K562 (cell line): ENCODE measurements around the gene ID2. TPM values are rescaled to one million over a fixed set of nuclear protein-coding genes. Genes with fewer than 3 reads are reported as not detected.
A peak's percentile ranks its signal among the peaks of the same experiment; 100 is the strongest.

Experiments
- ATAC-seq: fragments of 200-7000 bp; cut with Tn5 transposase; 3 replicates; pipeline ENCODE4 v1.9.1; 2020; ENCODE audit warnings: moderate library complexity
- Bru-seq: library from RNA; stranded (reverse); fragments of 400-500 nt; gene quantifications from one replicate; lab custom pipeline; 2021; lab: Mats Ljungman, UMichigan
- BruChase-seq, 2 experiments: library from RNA; stranded (reverse); fragments of 400-500 nt; gene quantifications; one replicate each; lab custom pipeline; 2021; lab: Mats Ljungman, UMichigan
- BruUV-seq: library from RNA; stranded (reverse); fragments of 400-500 nt; replicated peaks from 2 replicates; lab custom pipeline; 2021; lab: Mats Ljungman, UMichigan
- CTCF ChIA-PET: fragments of 300-600 bp; formaldehyde crosslinking; extraction: SDS; loops from one replicate; lab custom pipeline; 2021; ENCODE audit warnings: low intra/inter-chr PET ratio; lab: Yijun Ruan, JAX
- POLR2A ChIA-PET: fragments of 300-600, 350-650 bp; sonication (Branson Sonifier 250); formaldehyde crosslinking; extraction: SDS; loops from one replicate; lab custom pipeline; 2021; ENCODE audit warnings: antibody characterized with exemption, inconsistent platforms; lab: Yijun Ruan, JAX
- DNase-seq, 4 experiments: peaks; one replicate each; pipeline versions ENCODE4 v3.0.0 to v3.0.0-alpha.2; 2011 to 2018; ENCODE audit warnings: low spot score in 3 of 4, mixed read lengths in 3 of 4; ENCODE audit errors: extremely low read depth in 1 of 4
- FAIRE-seq: peaks from 2 replicates; lab custom pipeline; 2011; peaks lifted over from hg19 to GRCh38; lab: Jason Lieb, UNC
- H2AFZ ChIP-seq: 2 replicates; pipeline ENCODE4 v1.6.0; 2011; ENCODE audit warnings: low read depth, low read length, control low read depth, inconsistent platforms
- H3K27ac ChIP-seq: fragments of 200-600 bp; 3 replicates; pipeline ENCODE4 v1.8.0; 2011; ENCODE audit warnings: low read depth, mild to moderate bottlenecking, control low read depth, inconsistent platforms, low read length, moderate library complexity, mixed read lengths; ENCODE audit errors: extremely low read depth
- H3K27me3 ChIP-seq, 2 experiments: fragments of 300-600 bp in 1 of 2; 2 replicates in 1 of 2; 3 replicates in 1 of 2; pipeline versions ENCODE4 v1.6.0 to v1.8.0; 2011; ENCODE audit warnings: inconsistent platforms in 2 of 2, low read length in 2 of 2, mild to moderate bottlenecking in 1 of 2, mixed read lengths in 1 of 2, moderate library complexity in 1 of 2; ENCODE audit not compliant: control insufficient read depth in 2 of 2, insufficient read depth in 2 of 2
- H3K36me3 ChIP-seq: fragments of 300-600 bp; 3 replicates; pipeline ENCODE4 v1.8.0; 2011; ENCODE audit warnings: mild to moderate bottlenecking, low read length, inconsistent platforms; ENCODE audit not compliant: control insufficient read depth, insufficient read depth
- H3K4me1 ChIP-seq, 2 experiments: fragments of 200-600 bp in 1 of 2; replicated peaks in 1 of 2; 2 replicates in 1 of 2; 3 replicates in 1 of 2; pipeline versions ENCODE4 v1.5.1 to v1.8.0; 2011; ENCODE audit warnings: inconsistent platforms in 2 of 2, low read length in 2 of 2, mild to moderate bottlenecking in 1 of 2, mixed read lengths in 1 of 2, moderate library complexity in 1 of 2; ENCODE audit not compliant: control insufficient read depth in 2 of 2, insufficient read depth in 2 of 2
- H3K4me2 ChIP-seq: 2 replicates; pipeline ENCODE4 v1.6.1; 2011; ENCODE audit warnings: low read length, control low read depth, inconsistent platforms, mixed read lengths; ENCODE audit not compliant: insufficient read depth
- H3K4me3 ChIP-seq: fragments of 200-600 bp; sonication (generic), shearing (Covaris generic); 2 replicates; pipeline ENCODE4 v1.5.1; 2016; ENCODE audit warnings: control low read depth, inconsistent platforms
- H3K79me2 ChIP-seq: fragments of 200-600 bp; 3 replicates; pipeline ENCODE4 v1.8.0; 2011; ENCODE audit warnings: low read length, inconsistent platforms; ENCODE audit not compliant: control insufficient read depth, insufficient read depth
- H3K9ac ChIP-seq, 2 experiments: 2 replicates each; pipeline versions ENCODE4 v1.6.0 to v1.6.1; 2011; ENCODE audit warnings: low read depth in 2 of 2, low read length in 2 of 2, control low read depth in 1 of 2, inconsistent platforms in 1 of 2, mild to moderate bottlenecking in 1 of 2, mixed read lengths in 1 of 2; ENCODE audit not compliant: insufficient read depth in 1 of 2
- H3K9me1 ChIP-seq: one replicate; pipeline ENCODE4 v1.6.0; 2011; ENCODE audit warnings: inconsistent platforms, mild to moderate bottlenecking, low read length, moderate library complexity; ENCODE audit not compliant: control insufficient read depth, insufficient read depth
- H3K9me3 ChIP-seq: replicated peaks from 2 replicates; pipeline ENCODE4 v1.5.1; 2011; ENCODE audit warnings: low read depth, low read length, inconsistent platforms; ENCODE audit not compliant: control insufficient read depth, insufficient read depth
- H4K20me1 ChIP-seq: replicated peaks from 2 replicates; pipeline ENCODE4 v1.6.1; 2011; ENCODE audit warnings: low read length, inconsistent platforms, mixed read lengths; ENCODE audit not compliant: control insufficient read depth, insufficient read depth
- RBM15 ChIP-seq: fragments of 200-400 bp; formaldehyde crosslinking; IDR thresholded peaks from 2 replicates; pipeline ENCODE4 v1.6.1; 2018; ENCODE audit warnings: mild to moderate bottlenecking, low read length, moderate library complexity; ENCODE audit not compliant: insufficient read depth
- SETDB1 ChIP-seq: IDR thresholded peaks from one replicate; pipeline ENCODE4 v1.6.1; 2012; ENCODE audit warnings: low read length, control low read depth, inconsistent platforms
- SMAD3 ChIP-seq: fragments of 450-650 bp; formaldehyde crosslinking; conservative IDR thresholded peaks from 2 replicates; pipeline ENCODE4 v1.4.0; 2020; ENCODE audit warnings: mild to moderate bottlenecking
- TAF1 ChIP-seq: IDR thresholded peaks from 2 replicates; pipeline ENCODE4 v1.6.1; 2011; ENCODE audit warnings: mild to moderate bottlenecking, low read length, moderate library complexity; ENCODE audit not compliant: insufficient read depth, control insufficient read depth, severe bottlenecking; ENCODE audit errors: extremely low read depth
- TRIM24 ChIP-seq, 2 experiments: fragments of 450-650 bp; IDR thresholded peaks; 2 replicates each; pipeline ENCODE4 v1.6.1; 2016
- WGBS: fragments of 100-300 bp; shearing (Covaris generic); methylation state at CpG from one replicate; pipeline ENCODE4 v1.1.6; 2016; ENCODE audit warnings: low coverage, mixed read lengths; ENCODE audit not compliant: insufficient coverage; ENCODE audit errors: missing lambda C conversion rate; 5-methylcytosine and 5-hydroxymethylcytosine counted together
- in situ Hi-C: fragments of 300-500 bp; cut with MboI; formaldehyde crosslinking; loops from 4 replicates; pipeline ENCODE4 v1.15.0; 2018; ENCODE audit warnings: inconsistent platforms, mixed read lengths
- intact Hi-C: fragments of 100-400 bp; cut with micrococcal nuclease; formaldehyde crosslinking; loops from 2 replicates; pipeline ENCODE4 v1.14.2; 2022
- long read RNA-seq, 3 experiments: library from polyadenylated mRNA in 2 of 3; library from RNA in 1 of 3; unstranded in 2 of 3; stranded (forward) in 1 of 3; transcript quantifications; one replicate each; pipeline ENCODE4 v2.0.0, GENCODE V29; 2019 to 2022
- polyA minus RNA-seq, 3 experiments: library from RNA; depleted of rRNA, polyadenylated mRNA; stranded (reverse); fragments of >200 nt; gene quantifications; 2 replicates each; pipeline ENCODE4 v1.2.3, GENCODE V29; 2011
- polyA plus RNA-seq, 8 experiments: library from polyadenylated mRNA; depleted of rRNA in 4 of 8; stranded (reverse) in 5 of 8; unstranded in 3 of 8; fragments of >200 nt; fragmentation: Nextera tagmentation in 2 of 8; fragmentation: Illumina TruSeq in 1 of 8; extraction: Ambion mirVana in 2 of 8; extraction: Trizol in 1 of 8; gene quantifications; 2 replicates each; pipeline versions ENCODE4 v1.2.1 to v1.2.3, GENCODE V29; 2011 to 2014; ENCODE audit warnings: inconsistent platforms in 1 of 8, missing spikeins in 1 of 8
- total RNA-seq, 7 experiments: library from RNA; depleted of rRNA in 6 of 7; stranded (reverse); fragments of >200 nt in 6 of 7; fragmentation: Illumina TruSeq in 2 of 7; extraction: Trizol in 2 of 7; gene quantifications; 2 replicates each; pipeline versions ENCODE4 v1.2.1 to v1.2.3, GENCODE V29; 2011 to 2021; ENCODE audit warnings: low replicate concordance in 1 of 7
- TF ChIP-seq, protein P1 (sequence below): sonication (generic); formaldehyde crosslinking; IDR thresholded peaks from 2 replicates; pipeline ENCODE4 v1.8.0; 2022; ENCODE audit warnings: mild to moderate bottlenecking, missing genetic modification reagents
- TF ChIP-seq, protein P2 (sequence below): fragments of 250-450 bp; sonication (Bioruptor Pico); IDR thresholded peaks from 2 replicates; pipeline ENCODE4 v1.6.1; 2021; ENCODE audit warnings: mild to moderate bottlenecking
- TF ChIP-seq, protein P3 (sequence below): fragments of 450-650 bp; formaldehyde crosslinking; IDR thresholded peaks from 2 replicates; pipeline ENCODE4 v1.4.0; 2020; ENCODE audit warnings: mild to moderate bottlenecking
- TF ChIP-seq, protein P4 (sequence below): fragments of 450-650 bp; formaldehyde crosslinking; conservative IDR thresholded peaks from 2 replicates; pipeline ENCODE4 v1.4.0; 2022; ENCODE audit warnings: mild to moderate bottlenecking, missing genetic modification characterization

The ID2 gene, protein sequence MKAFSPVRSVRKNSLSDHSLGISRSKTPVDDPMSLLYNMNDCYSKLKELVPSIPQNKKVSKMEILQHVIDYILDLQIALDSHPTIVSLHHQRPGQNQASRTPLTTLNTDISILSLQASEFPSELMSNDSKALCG
- 13.4 and 28.3 TPM in 2 replicates for total RNA-seq (2011; cell fraction: chromatin; rRNA removed; ENCODE audit: low replicate concordance)
- 27.2 and 33.5 TPM in 2 replicates for total RNA-seq (2011; cell fraction: nucleolus; rRNA removed)
- total RNA-seq (2011; cell fraction: nucleoplasm; rRNA removed): 24.2 and 26.6 TPM in 2 replicates
- 11.3 and 16.6 TPM in 2 replicates for total RNA-seq (2014; rRNA removed)
- 9.3 and 11.0 TPM in 2 replicates for total RNA-seq (2014; rRNA removed; fragmentation: Illumina TruSeq; extraction: Trizol)
- total RNA-seq (2015; rRNA removed; fragmentation: Illumina TruSeq; extraction: Trizol): 6.2 and 8.0 TPM in 2 replicates
- 8.3 and 11.1 TPM in 2 replicates for total RNA-seq (2021)
- 16.7 and 29.0 TPM in 2 replicates for polyA plus RNA-seq (2011; rRNA removed)
- 22.2 and 66.4 TPM in 2 replicates for polyA plus RNA-seq (2011; cell fraction: cytosol; rRNA removed)
- polyA plus RNA-seq (2011; cell fraction: nucleus; rRNA removed): 29.5 and 79.3 TPM in 2 replicates
- polyA plus RNA-seq (2012): 20.6 and 22.3 TPM in 2 replicates
- polyA plus RNA-seq (2014; fragmentation: Illumina TruSeq; extraction: Trizol): 14.9 and 20.5 TPM in 2 replicates
- 10 to 100 TPM; 17.4 to 23.1 TPM for polyA plus RNA-seq (2014; fragmentation: Nextera tagmentation; extraction: Ambion mirVana)
- polyA plus RNA-seq (2014; rRNA removed): 28.8 and 35.7 TPM in 2 replicates
- polyA minus RNA-seq (2011; rRNA and poly(A)+ RNA removed): 8.8 and 21.6 TPM in 2 replicates
- 6.0 and 9.3 TPM in 2 replicates for polyA minus RNA-seq (2011; cell fraction: cytosol; rRNA and poly(A)+ RNA removed)
- polyA minus RNA-seq (2011; cell fraction: nucleus; rRNA and poly(A)+ RNA removed): 38.2 and 39.5 TPM in 2 replicates
- Bru-seq, nascent RNA: percentile 61 among the genes with signal in this experiment
- percentile 63 among the genes with signal in this experiment for BruChase-seq, experiment 1, labeled RNA remaining after a 2-hour chase
- percentile 66 among the genes with signal in this experiment for BruChase-seq, experiment 2, labeled RNA remaining after a 6-hour chase
- long read RNA-seq, experiment 1, transcript ID2-203 (3 exons, 1,362 nt): major isoform, 21 of 27 reads
- long read RNA-seq, experiment 1, partial matches to known transcripts: 3 of 27 reads
- long read RNA-seq, experiment 1, other reads (novel, unspliced or antisense): 3 of 27 reads
- long read RNA-seq, experiment 2, transcript ID2-203 (3 exons, 1,362 nt): major isoform, 13 of 23 reads
- long read RNA-seq, experiment 2, partial matches to known transcripts: 0 of 23 reads
- long read RNA-seq, experiment 2, other reads (novel, unspliced or antisense): 9 of 23 reads
- long read RNA-seq, experiment 3, transcript ID2-203 (3 exons, 1,362 nt): major isoform, 7 of 9 reads
- long read RNA-seq, experiment 3, partial matches to known transcripts: 1 of 9 reads
- long read RNA-seq, experiment 3, other reads (novel, unspliced or antisense): 1 of 9 reads

DNA sequence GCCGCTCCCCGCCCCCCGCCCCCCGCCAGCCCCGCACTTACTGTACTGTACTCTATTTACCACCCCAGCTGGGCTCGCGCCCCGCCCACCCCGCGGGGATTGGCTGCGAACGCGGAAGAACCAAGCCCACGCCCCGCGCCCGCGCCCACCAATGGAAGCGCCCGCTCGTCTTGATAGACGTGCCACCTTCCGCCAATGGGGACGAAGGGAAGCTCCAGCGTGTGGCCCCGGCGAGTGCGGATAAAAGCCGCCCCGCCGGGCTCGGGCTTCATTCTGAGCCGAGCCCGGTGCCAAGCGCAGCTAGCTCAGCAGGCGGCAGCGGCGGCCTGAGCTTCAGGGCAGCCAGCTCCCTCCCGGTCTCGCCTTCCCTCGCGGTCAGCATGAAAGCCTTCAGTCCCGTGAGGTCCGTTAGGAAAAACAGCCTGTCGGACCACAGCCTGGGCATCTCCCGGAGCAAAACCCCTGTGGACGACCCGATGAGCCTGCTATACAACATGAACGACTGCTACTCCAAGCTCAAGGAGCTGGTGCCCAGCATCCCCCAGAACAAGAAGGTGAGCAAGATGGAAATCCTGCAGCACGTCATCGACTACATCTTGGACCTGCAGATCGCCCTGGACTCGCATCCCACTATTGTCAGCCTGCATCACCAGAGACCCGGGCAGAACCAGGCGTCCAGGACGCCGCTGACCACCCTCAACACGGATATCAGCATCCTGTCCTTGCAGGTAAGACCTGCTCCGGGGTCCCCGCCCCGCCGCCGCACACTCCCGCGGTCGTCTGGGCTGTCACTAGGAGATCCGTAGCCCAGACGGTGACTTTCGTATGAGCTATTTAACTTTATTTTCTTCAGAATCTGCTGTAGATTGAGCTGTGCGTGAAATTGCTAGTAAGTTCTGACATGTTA, at the start of gene ID2:
Gene ID2 (plus strand): TSS at position 271 of the 907 bp plus-strand sequence. CDS start 110 bp downstream, at position 381.
- ChIA-PET CTCF (interaction anchor here (0.6 to 1.3 kb wide), 3 partner anchors 37 to 156 kb away, joined by 3 to 4 read pairs (median 3); no protein-coding TSS in a partner anchor), POLR2A (interaction anchor here (0.5 to 3.5 kb wide), 59 partner anchors 9 to 863 kb away, joined by 3 to 42 read pairs (median 4); no protein-coding TSS in a partner anchor)
- Histone ChIP-seq H3K4me3 (peak within 1 kb of the TSS; percentile 68), H3K79me2 (peaks cover 24% of the 10 kb centered on the region), H3K27ac (peak within 1 kb of the TSS; percentile 56; the same call in 2 of the 3 replicates), H3K9me3 (no peaks in the 10 kb centered on the region), H3K9ac (peak within 1 kb of the TSS; percentile 55 to 93), H4K20me1 (peaks cover 6% of the 10 kb centered on the region), H3K27me3 (no peaks in the 10 kb centered on the region), H3K4me1 (peaks cover 34 to 47% of the 10 kb centered on the region in 2 experiments), H3K4me2 (peak within 1 kb of the TSS; percentile 96), H3K36me3 (no peaks in the 10 kb centered on the region), H2AFZ (peak within 1 kb of the TSS; percentile 88), H3K9me1 (no peaks in the 10 kb centered on the region)
- DNase-seq (peak; percentile 97 to 99 (median 98)), ATAC-seq (peak; percentile 75), FAIRE-seq (peak; percentile 76)
- intact Hi-C loops: loop anchor here (1.0 to 10.0 kb wide), 4 partner anchors 156 to 1587 kb away; no protein-coding TSS in a partner anchor
- under 1% methylated on average over 60 of the region's 70 CpGs for WGBS
- no TSS peak for BruUV-seq
- in situ Hi-C loops: loop anchor here (10.0 to 25.0 kb wide), 4 partner anchors 407 to 1595 kb away; no protein-coding TSS in a partner anchor
- TF ChIP-seq RBM15 (no peak), SMAD3 (CRISPR knock-in tag) (0 out of 2 replicates have a peak, but pooled peaks have one; percentile 38), TAF1 (peak; percentile 95), SETDB1 (no peak), TRIM24 (IDR thresholded peaks at IDR 0.05) (no peak)
- TF ChIP-seq, protein P1, sequence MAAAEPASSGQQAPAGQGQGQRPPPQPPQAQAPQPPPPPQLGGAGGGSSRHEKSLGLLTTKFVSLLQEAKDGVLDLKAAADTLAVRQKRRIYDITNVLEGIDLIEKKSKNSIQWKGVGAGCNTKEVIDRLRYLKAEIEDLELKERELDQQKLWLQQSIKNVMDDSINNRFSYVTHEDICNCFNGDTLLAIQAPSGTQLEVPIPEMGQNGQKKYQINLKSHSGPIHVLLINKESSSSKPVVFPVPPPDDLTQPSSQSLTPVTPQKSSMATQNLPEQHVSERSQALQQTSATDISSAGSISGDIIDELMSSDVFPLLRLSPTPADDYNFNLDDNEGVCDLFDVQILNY (CRISPR knock-in tag): no peak
- TF ChIP-seq, protein P2, sequence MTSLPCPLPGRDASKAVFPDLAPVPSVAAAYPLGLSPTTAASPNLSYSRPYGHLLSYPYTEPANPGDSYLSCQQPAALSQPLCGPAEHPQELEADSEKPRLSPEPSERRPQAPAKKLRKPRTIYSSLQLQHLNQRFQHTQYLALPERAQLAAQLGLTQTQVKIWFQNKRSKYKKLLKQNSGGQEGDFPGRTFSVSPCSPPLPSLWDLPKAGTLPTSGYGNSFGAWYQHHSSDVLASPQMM: no peak
- TF ChIP-seq, protein P3, sequence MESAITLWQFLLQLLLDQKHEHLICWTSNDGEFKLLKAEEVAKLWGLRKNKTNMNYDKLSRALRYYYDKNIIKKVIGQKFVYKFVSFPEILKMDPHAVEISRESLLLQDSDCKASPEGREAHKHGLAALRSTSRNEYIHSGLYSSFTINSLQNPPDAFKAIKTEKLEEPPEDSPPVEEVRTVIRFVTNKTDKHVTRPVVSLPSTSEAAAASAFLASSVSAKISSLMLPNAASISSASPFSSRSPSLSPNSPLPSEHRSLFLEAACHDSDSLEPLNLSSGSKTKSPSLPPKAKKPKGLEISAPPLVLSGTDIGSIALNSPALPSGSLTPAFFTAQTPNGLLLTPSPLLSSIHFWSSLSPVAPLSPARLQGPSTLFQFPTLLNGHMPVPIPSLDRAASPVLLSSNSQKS (CRISPR knock-in tag): no peak
- TF ChIP-seq, protein P4, sequence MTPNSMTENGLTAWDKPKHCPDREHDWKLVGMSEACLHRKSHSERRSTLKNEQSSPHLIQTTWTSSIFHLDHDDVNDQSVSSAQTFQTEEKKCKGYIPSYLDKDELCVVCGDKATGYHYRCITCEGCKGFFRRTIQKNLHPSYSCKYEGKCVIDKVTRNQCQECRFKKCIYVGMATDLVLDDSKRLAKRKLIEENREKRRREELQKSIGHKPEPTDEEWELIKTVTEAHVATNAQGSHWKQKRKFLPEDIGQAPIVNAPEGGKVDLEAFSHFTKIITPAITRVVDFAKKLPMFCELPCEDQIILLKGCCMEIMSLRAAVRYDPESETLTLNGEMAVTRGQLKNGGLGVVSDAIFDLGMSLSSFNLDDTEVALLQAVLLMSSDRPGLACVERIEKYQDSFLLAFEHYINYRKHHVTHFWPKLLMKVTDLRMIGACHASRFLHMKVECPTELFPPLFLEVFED (CRISPR knock-in tag): peak; percentile 81; the same call in 1 of the 2 replicates
